Karpas-422 (cell line): Measurements from ENCODE around the gene LIPC. TPM values are rescaled to one million over a fixed set of nuclear protein-coding genes. Genes with fewer than 3 reads are reported as not detected.

Experiments
- DNase-seq: peaks from one replicate; pipeline ENCODE4 v3.0.0-alpha.2; 2015
- H2AFZ ChIP-seq: fragments of 200-600 bp; sonication (generic); 2 replicates; pipeline ENCODE4 v1.6.1; 2014; ENCODE audit warnings: antibody characterized with exemption, low read length, mixed read lengths
- H3K27ac ChIP-seq: fragments of 200-600 bp; sonication (generic); 2 replicates; pipeline ENCODE4 v1.5.1; 2014; ENCODE audit warnings: mild to moderate bottlenecking, low read length, moderate library complexity
- H3K27me3 ChIP-seq: fragments of 200-600 bp; sonication (generic); 2 replicates; pipeline ENCODE4 v1.6.1; 2014; ENCODE audit warnings: low read length, mixed read lengths
- H3K36me3 ChIP-seq: fragments of 200-600 bp; sonication (generic); 2 replicates; pipeline ENCODE4 v1.6.1; 2014; ENCODE audit warnings: low read length, mixed read lengths; ENCODE audit not compliant: insufficient read depth
- H3K4me1 ChIP-seq: fragments of 200-600 bp; sonication (generic); 2 replicates; pipeline ENCODE4 v1.6.1; 2014; ENCODE audit warnings: mild to moderate bottlenecking, low read length, mixed read lengths
- H3K4me2 ChIP-seq: fragments of 200-600 bp; sonication (generic); 2 replicates; pipeline ENCODE4 v1.6.1; 2014; ENCODE audit warnings: low read length, low read depth, mild to moderate bottlenecking; ENCODE audit not compliant: poor library complexity, severe bottlenecking
- H3K4me3 ChIP-seq: fragments of 200-600 bp; sonication (generic); 2 replicates; pipeline ENCODE4 v1.5.1; 2014; ENCODE audit warnings: mild to moderate bottlenecking, antibody characterized with exemption, low read length, mixed read lengths
- H3K79me2 ChIP-seq: fragments of 200-600 bp; sonication (generic); 2 replicates; pipeline ENCODE4 v1.6.1; 2014; ENCODE audit warnings: mild to moderate bottlenecking, low read length, mixed read lengths
- H3K9ac ChIP-seq: fragments of 200-600 bp; sonication (generic); 2 replicates; pipeline ENCODE4 v1.6.0; 2014; ENCODE audit warnings: low read length
- H3K9me2 ChIP-seq: fragments of 200-600 bp; sonication (generic), shearing (Covaris generic); replicated peaks from 2 replicates; pipeline ENCODE4 v1.6.0; 2014; ENCODE audit warnings: mild to moderate bottlenecking, low read length, moderate library complexity; ENCODE audit not compliant: insufficient read depth
- H3K9me3 ChIP-seq: fragments of 300-700, 200-600 bp; sonication (generic); 2 replicates; pipeline ENCODE4 v1.6.1; 2014; ENCODE audit warnings: low read length, mixed read lengths
- H4K20me1 ChIP-seq: fragments of 200-600 bp; sonication (generic); 2 replicates; pipeline ENCODE4 v1.6.1; 2014; ENCODE audit warnings: mild to moderate bottlenecking, antibody characterized with exemption, low read length, low read depth; ENCODE audit not compliant: insufficient read depth
- total RNA-seq: library from RNA; depleted of rRNA; stranded (reverse); fragments of >200 nt; shearing (Covaris generic); gene quantifications from 2 replicates; pipeline ENCODE4 v1.2.3, GENCODE V29; 2014; ENCODE audit warnings: low replicate concordance

Gene LIPC
- total RNA-seq, 1 experiment from 2014 or later: not detected

DNA sequence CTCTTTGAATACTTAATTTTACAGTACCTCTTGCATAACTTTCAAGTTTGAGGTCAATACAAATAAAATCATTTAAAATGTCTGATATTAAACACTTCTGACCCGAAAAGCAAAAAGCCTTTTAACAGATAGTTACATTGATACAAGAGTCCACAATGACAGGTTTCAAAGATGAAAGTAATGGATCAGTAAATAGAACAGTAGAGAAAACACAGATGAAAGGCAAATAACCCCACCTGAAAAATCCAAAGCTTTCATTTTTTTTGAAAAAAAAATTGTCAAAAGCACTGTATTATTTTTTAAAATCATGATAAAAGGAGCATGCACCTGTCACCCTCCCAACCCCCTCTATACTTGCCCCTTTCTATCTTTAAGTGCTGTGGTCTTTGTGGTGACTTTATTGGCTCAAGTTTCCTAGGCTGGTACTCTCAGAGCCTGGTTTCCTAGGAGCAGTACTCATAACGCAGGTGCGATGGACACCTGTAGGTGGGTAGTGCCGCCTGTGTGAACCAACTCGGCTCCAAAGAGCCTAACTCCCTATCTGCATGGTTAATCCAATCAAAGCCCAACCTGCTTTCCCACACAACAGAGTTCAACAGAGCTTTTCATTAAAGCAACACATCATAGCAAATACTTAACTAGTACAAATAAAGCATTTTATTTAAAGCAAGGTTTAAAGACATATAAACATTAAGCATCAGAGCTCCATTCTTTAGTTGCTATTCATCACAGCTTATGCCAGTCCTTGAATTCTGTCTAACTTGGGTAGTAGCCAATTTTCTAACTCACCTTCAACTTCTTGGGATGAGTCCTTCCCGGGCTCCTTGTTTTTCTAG, 32.2 kb downstream of the LIPC start:
- no peak overlapping the region for H3K4me3 ChIP-seq
- no peaks in the 10 kb centered on the region for H3K79me2 ChIP-seq
- H3K9me3 ChIP-seq: no peaks in the 10 kb centered on the region
- DNase-seq: no peak
- H3K4me2 ChIP-seq: no peak overlapping the region
- no peaks in the 10 kb centered on the region for H3K4me1 ChIP-seq
- no peaks in the 10 kb centered on the region for H3K36me3 ChIP-seq
- no peaks in the 10 kb centered on the region for H4K20me1 ChIP-seq
- no peak overlapping the region for H3K9ac ChIP-seq
- H2AFZ ChIP-seq: no peak overlapping the region
- no peaks in the 10 kb centered on the region for H3K9me2 ChIP-seq
- H3K27me3 ChIP-seq: no peaks in the 10 kb centered on the region
- H3K27ac ChIP-seq: no peak overlapping the region

DNA sequence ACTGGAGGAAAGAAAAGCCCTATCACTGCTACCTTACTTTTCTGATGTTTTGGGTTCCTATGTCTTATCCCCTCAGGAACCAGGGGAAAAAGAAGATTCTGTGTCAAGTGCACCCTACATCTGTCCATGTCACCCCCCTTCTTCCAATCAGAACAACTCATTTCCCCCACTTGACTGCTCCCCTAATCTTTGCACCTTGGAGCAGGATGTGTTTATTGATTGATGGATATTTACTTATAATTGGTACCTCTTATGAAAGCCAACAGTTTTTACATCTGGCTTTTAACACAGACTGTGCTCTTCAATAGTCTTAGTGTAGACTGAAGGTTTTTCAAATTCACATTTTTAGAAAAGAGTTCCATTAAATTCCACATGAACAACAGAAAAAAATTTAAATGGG, 33.3 kb downstream of the LIPC start:
- no peak overlapping the region for H3K27ac ChIP-seq
- no peaks in the 10 kb centered on the region for H3K79me2 ChIP-seq
- H3K4me2 ChIP-seq: no peak overlapping the region
- no peaks in the 10 kb centered on the region for H3K36me3 ChIP-seq
- no peaks in the 10 kb centered on the region for H3K4me1 ChIP-seq
- H3K9me3 ChIP-seq: no peaks in the 10 kb centered on the region
- H3K27me3 ChIP-seq: no peaks in the 10 kb centered on the region
- H3K9ac ChIP-seq: no peak overlapping the region
- no peak overlapping the region for H3K4me3 ChIP-seq
- DNase-seq: no peak
- no peak overlapping the region for H2AFZ ChIP-seq
- H4K20me1 ChIP-seq: no peaks in the 10 kb centered on the region
- H3K9me2 ChIP-seq: no peaks in the 10 kb centered on the region

DNA sequence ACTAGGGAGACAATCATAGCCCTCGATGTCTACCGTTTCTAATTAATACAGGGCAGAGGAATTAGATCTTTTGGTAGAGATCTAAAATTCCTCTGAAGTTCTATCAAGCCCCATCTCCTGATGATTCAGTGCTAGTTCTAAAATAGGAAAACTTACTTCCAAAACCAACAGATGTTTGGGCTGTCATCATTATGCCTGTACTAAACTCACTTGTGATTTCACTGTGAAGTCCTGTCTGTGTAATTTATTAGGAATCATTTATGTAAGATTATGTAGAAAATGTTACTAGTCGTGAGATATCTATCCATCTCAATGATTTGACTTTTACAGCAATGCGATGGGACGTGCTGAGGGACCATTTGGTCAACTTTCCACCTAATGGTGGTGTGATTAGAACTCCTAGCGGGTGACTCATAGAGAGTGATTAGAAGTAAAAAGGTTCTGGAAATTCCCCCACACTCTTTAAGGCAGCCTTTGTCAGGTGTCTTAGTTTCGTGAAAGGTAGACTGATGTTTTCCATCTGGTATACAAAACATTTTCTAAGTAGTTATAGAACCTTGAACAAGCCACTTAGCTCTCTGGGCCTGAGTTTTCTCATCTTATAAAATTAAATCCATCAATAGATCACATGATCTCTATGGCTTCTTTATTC, 34.2 kb downstream of the LIPC start:
- Histone ChIP-seq H3K27ac (no peak overlapping the region), H3K9me3 (no peaks in the 10 kb centered on the region), H3K4me1 (no peaks in the 10 kb centered on the region), H3K4me2 (no peak overlapping the region), H4K20me1 (no peaks in the 10 kb centered on the region), H3K9ac (no peak overlapping the region), H3K4me3 (no peak overlapping the region), H2AFZ (no peak overlapping the region), H3K9me2 (no peaks in the 10 kb centered on the region), H3K79me2 (no peaks in the 10 kb centered on the region), H3K27me3 (no peaks in the 10 kb centered on the region), H3K36me3 (no peaks in the 10 kb centered on the region)
- no peak for DNase-seq

DNA sequence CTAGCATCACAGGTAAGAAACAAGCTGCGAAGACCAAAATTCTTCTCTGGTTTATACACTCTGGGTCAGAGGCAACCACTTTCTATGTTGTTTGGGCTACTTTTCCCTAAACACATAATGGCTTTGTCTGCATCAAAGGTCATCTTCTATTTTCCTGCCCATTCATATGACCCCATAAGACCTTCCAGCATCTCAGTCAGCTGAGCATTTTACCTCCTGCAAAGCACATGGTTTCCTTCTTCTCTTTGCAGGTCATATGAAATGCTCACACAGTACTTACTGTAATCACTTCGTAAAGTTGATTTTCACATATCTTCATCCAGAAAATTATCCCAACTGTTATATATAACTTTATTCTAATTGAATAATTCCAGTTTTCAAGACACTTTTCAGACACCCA, 34.8 kb downstream of the LIPC start:
- H3K9me3 ChIP-seq: no peaks in the 10 kb centered on the region
- H3K36me3 ChIP-seq: no peaks in the 10 kb centered on the region
- H3K4me2 ChIP-seq: no peak overlapping the region
- DNase-seq: no peak
- no peak overlapping the region for H3K4me3 ChIP-seq
- H3K79me2 ChIP-seq: no peaks in the 10 kb centered on the region
- no peaks in the 10 kb centered on the region for H4K20me1 ChIP-seq
- no peak overlapping the region for H2AFZ ChIP-seq
- no peak overlapping the region for H3K9ac ChIP-seq
- no peaks in the 10 kb centered on the region for H3K9me2 ChIP-seq
- H3K27me3 ChIP-seq: no peaks in the 10 kb centered on the region
- no peak overlapping the region for H3K27ac ChIP-seq
- no peaks in the 10 kb centered on the region for H3K4me1 ChIP-seq

DNA sequence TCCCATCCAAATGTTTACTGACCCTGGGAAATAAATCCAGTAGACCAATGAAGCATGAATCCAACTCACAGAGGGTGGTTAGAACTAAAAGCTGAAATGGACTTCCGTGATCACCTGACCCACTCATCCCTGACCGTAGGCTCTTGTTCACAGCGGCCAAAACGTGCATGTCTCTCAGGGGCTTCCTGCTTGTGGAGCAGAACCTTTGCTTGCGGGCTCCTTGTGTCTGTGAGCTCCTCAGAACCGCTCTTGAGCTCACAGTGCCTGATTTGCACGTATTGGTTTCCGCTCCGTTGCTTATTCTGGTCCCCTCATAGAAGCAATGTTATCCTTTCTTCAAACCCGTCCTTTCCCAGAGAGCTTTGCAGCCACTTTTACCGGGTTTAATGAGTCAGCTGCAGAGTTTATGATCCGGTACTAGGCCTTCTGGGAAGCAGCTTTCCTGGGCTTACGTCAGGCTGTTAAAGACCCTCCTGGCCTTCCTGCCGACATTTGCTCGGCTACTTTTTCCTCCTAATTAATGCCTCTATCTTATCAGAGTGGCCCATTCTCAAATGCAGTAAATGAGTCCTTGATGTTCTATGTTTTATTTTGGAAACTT, 35.4 kb downstream of the LIPC start:
- H3K27me3 ChIP-seq: no peaks in the 10 kb centered on the region
- H3K4me1 ChIP-seq: no peaks in the 10 kb centered on the region
- no peaks in the 10 kb centered on the region for H3K79me2 ChIP-seq
- H3K9ac ChIP-seq: no peak overlapping the region
- H4K20me1 ChIP-seq: no peaks in the 10 kb centered on the region
- H2AFZ ChIP-seq: no peak overlapping the region
- no peak overlapping the region for H3K4me2 ChIP-seq
- H3K27ac ChIP-seq: no peak overlapping the region
- H3K36me3 ChIP-seq: no peaks in the 10 kb centered on the region
- no peaks in the 10 kb centered on the region for H3K9me2 ChIP-seq
- H3K4me3 ChIP-seq: no peak overlapping the region
- H3K9me3 ChIP-seq: no peaks in the 10 kb centered on the region
- no peak for DNase-seq

DNA sequence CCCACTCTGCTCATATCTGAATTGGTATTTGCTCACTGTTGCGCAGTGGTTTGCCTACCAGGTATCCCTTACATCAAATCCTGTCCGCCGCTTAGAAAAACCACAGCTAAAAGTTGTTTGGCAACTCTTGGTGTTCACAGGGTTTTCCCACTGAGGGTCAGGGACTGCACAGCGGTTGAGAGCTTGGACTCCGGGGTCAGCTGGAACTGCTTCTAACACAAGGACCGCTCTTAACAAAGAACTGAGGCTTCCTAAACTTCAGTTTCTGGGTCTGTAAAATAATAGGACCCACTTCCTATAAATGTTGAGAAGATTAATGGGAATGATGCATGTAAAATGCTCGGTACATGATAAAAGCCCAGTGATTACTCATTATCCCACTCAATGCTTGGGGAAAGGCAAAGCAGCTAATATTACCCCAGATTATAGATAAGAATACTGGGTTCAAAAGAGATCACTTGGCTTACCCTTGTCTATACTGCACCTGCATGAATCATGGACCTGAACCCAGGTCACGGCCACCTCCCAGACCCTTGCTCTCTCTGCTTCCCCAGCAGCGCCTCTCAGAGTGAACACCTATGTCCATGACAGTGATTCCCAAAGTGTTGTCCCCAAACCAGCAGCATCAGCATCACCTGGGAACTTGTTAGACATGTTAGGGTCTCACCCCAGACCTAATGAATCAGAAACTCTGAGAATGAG, 36.1 kb downstream of the LIPC start:
- H3K4me1 ChIP-seq: no peaks in the 10 kb centered on the region
- no peak overlapping the region for H3K27ac ChIP-seq
- H4K20me1 ChIP-seq: no peaks in the 10 kb centered on the region
- no peaks in the 10 kb centered on the region for H3K27me3 ChIP-seq
- no peak overlapping the region for H3K4me2 ChIP-seq
- H2AFZ ChIP-seq: no peak overlapping the region
- no peaks in the 10 kb centered on the region for H3K36me3 ChIP-seq
- no peak overlapping the region for H3K4me3 ChIP-seq
- no peak overlapping the region for H3K9ac ChIP-seq
- H3K9me3 ChIP-seq: no peaks in the 10 kb centered on the region
- no peak for DNase-seq
- no peaks in the 10 kb centered on the region for H3K9me2 ChIP-seq
- no peaks in the 10 kb centered on the region for H3K79me2 ChIP-seq

DNA sequence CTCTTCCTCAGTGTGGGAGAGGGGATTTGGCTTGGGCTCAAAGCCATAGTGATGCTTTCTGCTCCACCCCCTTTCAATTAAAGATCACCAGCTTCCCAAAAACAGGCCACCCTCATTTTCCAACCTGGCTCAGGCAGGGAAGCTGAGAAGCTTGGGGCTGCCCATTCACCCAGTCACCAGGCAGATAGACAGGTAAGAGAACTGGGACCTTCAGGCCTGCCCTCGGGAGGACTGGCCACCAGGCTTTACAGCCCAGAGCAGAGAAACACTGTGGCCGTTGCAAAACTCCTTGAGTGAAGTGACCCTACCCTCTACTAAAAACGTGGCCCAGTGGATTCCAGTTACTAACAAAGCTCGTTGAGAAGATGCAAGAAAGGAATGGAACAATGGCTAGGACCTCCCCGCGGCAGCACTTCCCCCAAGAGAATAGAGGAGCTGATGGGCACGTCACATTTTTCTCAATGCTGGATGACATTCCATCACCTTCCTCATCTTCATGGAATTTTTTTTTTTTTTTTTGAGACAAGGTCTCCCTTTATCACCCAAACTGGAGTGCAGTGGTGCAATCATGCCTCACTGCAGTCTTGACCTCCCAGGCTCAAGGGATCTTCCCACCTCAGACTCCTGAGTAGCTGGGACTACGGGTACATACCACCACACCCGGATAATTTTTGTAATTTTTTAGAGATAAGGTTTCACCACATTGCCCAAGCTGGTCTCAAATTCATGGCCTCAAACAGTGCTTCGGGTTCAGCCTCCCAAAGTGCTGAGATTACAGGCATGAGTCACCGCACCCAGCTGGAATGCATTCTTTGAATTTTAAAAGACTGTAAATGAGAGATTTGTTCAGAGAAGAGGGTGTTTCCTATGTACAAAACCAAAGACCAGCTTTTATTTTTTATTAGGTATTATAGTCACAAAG, 37.9 kb downstream of the LIPC start:
- no peaks in the 10 kb centered on the region for H3K27me3 ChIP-seq
- H3K9me2 ChIP-seq: no peaks in the 10 kb centered on the region
- H3K4me3 ChIP-seq: no peak overlapping the region
- no peak for DNase-seq
- H3K4me2 ChIP-seq: no peak overlapping the region
- no peaks in the 10 kb centered on the region for H3K36me3 ChIP-seq
- H4K20me1 ChIP-seq: no peaks in the 10 kb centered on the region
- H3K79me2 ChIP-seq: no peaks in the 10 kb centered on the region
- H2AFZ ChIP-seq: no peak overlapping the region
- no peak overlapping the region for H3K9ac ChIP-seq
- no peak overlapping the region for H3K27ac ChIP-seq
- no peaks in the 10 kb centered on the region for H3K9me3 ChIP-seq
- no peaks in the 10 kb centered on the region for H3K4me1 ChIP-seq
